B cell (primary cell): ENCODE results near the gene PCLO. TPM values are rescaled to one million over a fixed set of nuclear protein-coding genes. Genes with fewer than 3 reads are reported as not detected.

Source experiments
- ATAC-seq: fragments of 200-7000 bp; cut with Tn5 transposase; one replicate; pipeline ENCODE4 v1.10.0; 2021; ENCODE audit warnings: low read depth, mild to moderate bottlenecking, moderate number of reproducible peaks, moderate library complexity
- CTCF ChIA-PET: fragments of 350-600 bp; sonication (Branson Sonifier 250); formaldehyde crosslinking; loops from one replicate; lab custom pipeline; 2021; ENCODE audit warnings: antibody characterized with exemption, inconsistent platforms; lab: Charles Lee
- POLR2A ChIA-PET: fragments of 350-600 bp; sonication (Branson Sonifier 250); formaldehyde crosslinking; loops from one replicate; lab custom pipeline; 2021; ENCODE audit warnings: antibody characterized with exemption; lab: Charles Lee
- DNase-seq: peaks from one replicate; pipeline ENCODE4 v3.0.0; 2013
- H2AFZ ChIP-seq: 2 replicates; pipeline ENCODE4 v1.6.1; 2012; ENCODE audit warnings: mild to moderate bottlenecking, low read depth, low read length; ENCODE audit not compliant: insufficient read depth, poor library complexity, severe bottlenecking
- H3K27ac ChIP-seq, 2 donors: 1 replicate in 1 of 2; 2 replicates in 1 of 2; pipeline ENCODE4 v1.5.1; 2012 to 2013; ENCODE audit warnings: low read length in 2 of 2, mild to moderate bottlenecking in 2 of 2, moderate library complexity in 1 of 2
- H3K27me3 ChIP-seq, 4 experiments: fragments of 200-600 bp in 1 of 4; sonication (generic) in 1 of 4; replicated peaks in 1 of 4; 1 replicate in 2 of 4; 2 replicates in 2 of 4; pipeline versions ENCODE4 v1.6.1 to v1.7.0; 2013 to 2016; ENCODE audit warnings: low read length in 3 of 4, mild to moderate bottlenecking in 2 of 4, mixed read lengths in 1 of 4, moderate library complexity in 1 of 4; ENCODE audit not compliant: insufficient read depth in 4 of 4, control insufficient read depth in 3 of 4; ENCODE audit errors: control extremely low read depth in 1 of 4
- H3K36me3 ChIP-seq, 2 experiments: replicated peaks in 1 of 2; 1 replicate in 1 of 2; 2 replicates in 1 of 2; pipeline versions ENCODE4 v1.6.1 to v1.7.1; 2013; ENCODE audit warnings: low read length in 1 of 2; ENCODE audit not compliant: insufficient read depth in 2 of 2, control insufficient read depth in 1 of 2; ENCODE audit errors: control extremely low read depth in 1 of 2, extremely low read depth in 1 of 2
- H3K4me1 ChIP-seq, 2 donors: fragments of 200-600 bp in 1 of 2; sonication (generic) in 1 of 2; 1 replicate in 1 of 2; 2 replicates in 1 of 2; pipeline versions ENCODE4 v1.5.1 to v1.6.1; 2013 to 2017; ENCODE audit warnings: low read length in 2 of 2; ENCODE audit not compliant: control insufficient read depth in 2 of 2, insufficient read depth in 2 of 2
- H3K4me2 ChIP-seq: replicated peaks from 2 replicates; pipeline ENCODE3; 2012; ENCODE audit warnings: mild to moderate bottlenecking, low read depth, low read length; ENCODE audit not compliant: poor library complexity, severe bottlenecking
- H3K4me3 ChIP-seq, 5 experiments: fragments of 200-600 bp in 1 of 5; sonication (generic) in 1 of 5; 1 replicate in 3 of 5; 2 replicates in 2 of 5; pipeline versions ENCODE4 v1.5.1 to v1.7.0; 2011 to 2016; ENCODE audit warnings: low read length in 4 of 5, mild to moderate bottlenecking in 4 of 5, low read depth in 2 of 5, control low read depth in 1 of 5, moderate library complexity in 1 of 5; ENCODE audit not compliant: insufficient read depth in 1 of 5; ENCODE audit errors: control extremely low read depth in 1 of 5, extremely low read depth in 1 of 5
- H3K79me2 ChIP-seq: fragments of 200-600 bp; sonication (generic); one replicate; pipeline ENCODE4 v1.6.0; 2016; ENCODE audit warnings: low read length; ENCODE audit not compliant: control insufficient read depth, insufficient read depth
- H3K9ac ChIP-seq: fragments of 200-600 bp; sonication (generic); 2 replicates; pipeline ENCODE4 v1.6.1; 2017; ENCODE audit warnings: mild to moderate bottlenecking, low read length, moderate library complexity
- H3K9me3 ChIP-seq, 3 donors: one replicate each; pipeline versions ENCODE4 v1.6.1 to v1.7.1; 2013; ENCODE audit warnings: low read length in 2 of 3; ENCODE audit not compliant: control insufficient read depth in 2 of 3, insufficient read depth in 1 of 3; ENCODE audit errors: control extremely low read depth in 1 of 3
- H4K20me1 ChIP-seq: 2 replicates; pipeline ENCODE4 v1.6.0; 2012; ENCODE audit warnings: mild to moderate bottlenecking, low read length; ENCODE audit not compliant: insufficient read depth, control insufficient read depth, poor library complexity, severe bottlenecking
- H3K27ac Mint-ChIP-seq: one replicate; pipeline ENCODE4 v1.8.0; 2021; ENCODE audit warnings: mixed read lengths
- H3K27me3 Mint-ChIP-seq: one replicate; pipeline ENCODE4 v1.8.0; 2021; ENCODE audit warnings: mixed read lengths
- H3K4me1 Mint-ChIP-seq: one replicate; pipeline ENCODE4 v1.8.0; 2021; ENCODE audit warnings: mixed read lengths
- H3K4me3 Mint-ChIP-seq: one replicate; pipeline ENCODE4 v1.8.0; 2021; ENCODE audit warnings: mixed read lengths
- H3K9me3 Mint-ChIP-seq: one replicate; pipeline ENCODE4 v1.8.0; 2022; ENCODE audit warnings: mixed read lengths; ENCODE audit not compliant: insufficient read depth
- EZH2 ChIP-seq: IDR thresholded peaks from 2 replicates; pipeline ENCODE4 v1.6.1; 2012; ENCODE audit warnings: borderline replicate concordance, low read depth, mild to moderate bottlenecking, moderate library complexity, low read length; ENCODE audit not compliant: insufficient read depth, poor library complexity, severe bottlenecking
- WGBS: methylation state at CpG from one replicate; pipeline ENCODE4 v1.1.5; 2013; ENCODE audit warnings: missing lambda C conversion rate; ENCODE audit not compliant: insufficient coverage; 5-methylcytosine and 5-hydroxymethylcytosine counted together
- intact Hi-C: fragments of 100-400 bp; cut with micrococcal nuclease; formaldehyde crosslinking; loops from one replicate; pipeline ENCODE4 v1.10.0; 2022
- polyA plus RNA-seq: library from polyadenylated mRNA; depleted of rRNA; stranded (reverse); fragments of >200 nt; gene quantifications from 2 replicates; pipeline ENCODE4 v1.2.3, GENCODE V29; 2012
- total RNA-seq, 2 donors: library from RNA; stranded (reverse); fragments of 120-200 nt in 1 of 2; gene quantifications; 1 replicate in 1 of 2; 2 replicates in 1 of 2; pipeline versions ENCODE4 v1.2.3 to v1.2.4, GENCODE V29; 2013 to 2022
- TF ChIP-seq, protein P1 (sequence below): fragments of 200-600 bp; IDR thresholded peaks from one replicate; pipeline ENCODE4 v1.8.0; 2022; ENCODE audit warnings: antibody characterized with exemption, mild to moderate bottlenecking

PCLO gene
- total and polyA plus RNA-seq, 2 donors (not counting 1 experiment from before 2014, with no cell fraction given): 0.01 to 0.32 TPM

GRCh38 chr7:83077328-83077727, 85.4 kb downstream of the PCLO start:
- H3K9ac ChIP-seq: no peak overlapping the region
- H3K4me2 ChIP-seq: no peak overlapping the region
- H2AFZ ChIP-seq: no peak overlapping the region
- no peak overlapping the region for H3K27ac ChIP-seq
- no peak overlapping the region for H3K4me3 ChIP-seq
- H3K9me3 ChIP-seq: no peaks in the 10 kb centered on the region
- TF ChIP-seq, protein P1, sequence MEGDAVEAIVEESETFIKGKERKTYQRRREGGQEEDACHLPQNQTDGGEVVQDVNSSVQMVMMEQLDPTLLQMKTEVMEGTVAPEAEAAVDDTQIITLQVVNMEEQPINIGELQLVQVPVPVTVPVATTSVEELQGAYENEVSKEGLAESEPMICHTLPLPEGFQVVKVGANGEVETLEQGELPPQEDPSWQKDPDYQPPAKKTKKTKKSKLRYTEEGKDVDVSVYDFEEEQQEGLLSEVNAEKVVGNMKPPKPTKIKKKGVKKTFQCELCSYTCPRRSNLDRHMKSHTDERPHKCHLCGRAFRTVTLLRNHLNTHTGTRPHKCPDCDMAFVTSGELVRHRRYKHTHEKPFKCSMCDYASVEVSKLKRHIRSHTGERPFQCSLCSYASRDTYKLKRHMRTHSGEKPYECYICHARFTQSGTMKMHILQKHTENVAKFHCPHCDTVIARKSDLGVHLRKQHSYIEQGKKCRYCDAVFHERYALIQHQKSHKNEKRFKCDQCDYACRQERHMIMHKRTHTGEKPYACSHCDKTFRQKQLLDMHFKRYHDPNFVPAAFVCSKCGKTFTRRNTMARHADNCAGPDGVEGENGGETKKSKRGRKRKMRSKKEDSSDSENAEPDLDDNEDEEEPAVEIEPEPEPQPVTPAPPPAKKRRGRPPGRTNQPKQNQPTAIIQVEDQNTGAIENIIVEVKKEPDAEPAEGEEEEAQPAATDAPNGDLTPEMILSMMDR: no peak
- TF ChIP-seq EZH2: no peak
- H3K27me3 ChIP-seq: no peaks in the 10 kb centered on the region
- no peaks in the 10 kb centered on the region for H4K20me1 ChIP-seq
- POLR2A ChIA-PET: no interaction called here
- intact Hi-C loops: no loop called here
- WGBS: no CpG with 5 or more reads among the region's 2 CpGs
- H3K36me3 ChIP-seq: no peaks in the 10 kb centered on the region
- H3K4me1 ChIP-seq: no peaks in the 10 kb centered on the region
- H3K4me1 Mint-ChIP-seq: no peaks in the 10 kb centered on the region
- H3K27ac Mint-ChIP-seq: no peak overlapping the region
- H3K27me3 Mint-ChIP-seq: no peaks in the 10 kb centered on the region
- H3K4me3 Mint-ChIP-seq: no peak overlapping the region
- H3K9me3 Mint-ChIP-seq: no peaks in the 10 kb centered on the region
- no peaks in the 10 kb centered on the region for H3K79me2 ChIP-seq
- no peak for DNase-seq
- no peak for ATAC-seq
- CTCF ChIA-PET: no interaction called here

DNA sequence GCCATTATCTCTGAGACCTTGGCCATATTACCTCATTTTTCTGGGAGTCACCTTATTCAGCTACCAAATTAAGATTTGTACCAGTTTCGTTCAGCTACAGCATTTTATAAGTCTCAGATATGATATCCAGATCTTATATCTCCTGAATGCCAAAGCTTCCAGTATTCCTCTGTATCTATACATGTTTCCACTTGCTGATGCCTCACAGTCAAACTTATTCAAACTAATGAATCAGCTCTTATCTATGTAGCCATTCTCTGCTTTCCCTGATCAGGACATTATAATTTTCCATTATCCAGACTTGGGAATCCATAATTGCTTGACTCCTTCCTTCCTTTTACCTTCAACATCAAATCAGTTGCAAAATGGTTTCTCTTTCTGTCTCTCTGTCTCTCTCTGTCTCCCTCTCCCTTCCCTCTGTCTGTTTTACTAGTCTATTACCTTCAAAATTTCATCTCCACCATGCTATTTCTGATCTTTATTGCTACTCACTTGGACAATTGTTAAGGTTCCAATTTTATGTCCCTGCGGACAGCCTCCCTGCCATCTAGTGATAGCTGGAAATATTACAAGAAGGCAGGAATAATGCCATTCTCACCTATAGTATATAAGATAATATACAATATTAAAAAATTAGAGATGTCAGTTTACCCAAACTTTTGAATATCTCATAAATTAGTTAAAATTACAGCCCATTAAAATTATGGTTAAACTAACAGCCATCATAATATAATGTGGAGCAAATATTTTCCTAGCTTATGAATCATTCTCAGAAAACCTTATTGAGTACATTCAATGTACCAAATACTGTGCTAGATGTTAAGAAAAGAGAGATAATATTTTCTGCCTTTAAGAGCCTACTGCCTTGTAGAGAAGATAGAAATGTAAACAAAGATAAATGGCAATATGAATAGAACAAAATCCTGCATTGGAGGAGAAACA, 89.8 kb downstream of the PCLO start:
- no peaks in the 10 kb centered on the region for H3K27me3 Mint-ChIP-seq
- Histone ChIP-seq H2AFZ (no peak overlapping the region), H3K4me2 (no peak overlapping the region), H3K4me3 (no peak overlapping the region), H3K9me3 (no peaks in the 10 kb centered on the region), H3K79me2 (no peaks in the 10 kb centered on the region), H3K27ac (no peak overlapping the region), H4K20me1 (no peaks in the 10 kb centered on the region), H3K4me1 (no peaks in the 10 kb centered on the region), H3K9ac (no peak overlapping the region), H3K27me3 (no peaks in the 10 kb centered on the region), H3K36me3 (no peaks in the 10 kb centered on the region)
- WGBS: 86% methylated on average over 1 of the region's 2 CpGs
- ChIA-PET CTCF (no interaction called here), POLR2A (no interaction called here)
- no peaks in the 10 kb centered on the region for H3K4me1 Mint-ChIP-seq
- H3K4me3 Mint-ChIP-seq: no peak overlapping the region
- H3K9me3 Mint-ChIP-seq: no peaks in the 10 kb centered on the region
- no peak for ATAC-seq
- intact Hi-C loops: no loop called here
- no peak for DNase-seq
- H3K27ac Mint-ChIP-seq: no peak overlapping the region
- TF ChIP-seq, protein P1: no peak
- no peak for TF ChIP-seq EZH2
